ENCODE measurements around the gene ADCK2.

GRCh38 chr7:140674899-140675701 is 2.4 kb downstream of the ADCK2 start:
- TF ChIP-seq, protein P1, sequence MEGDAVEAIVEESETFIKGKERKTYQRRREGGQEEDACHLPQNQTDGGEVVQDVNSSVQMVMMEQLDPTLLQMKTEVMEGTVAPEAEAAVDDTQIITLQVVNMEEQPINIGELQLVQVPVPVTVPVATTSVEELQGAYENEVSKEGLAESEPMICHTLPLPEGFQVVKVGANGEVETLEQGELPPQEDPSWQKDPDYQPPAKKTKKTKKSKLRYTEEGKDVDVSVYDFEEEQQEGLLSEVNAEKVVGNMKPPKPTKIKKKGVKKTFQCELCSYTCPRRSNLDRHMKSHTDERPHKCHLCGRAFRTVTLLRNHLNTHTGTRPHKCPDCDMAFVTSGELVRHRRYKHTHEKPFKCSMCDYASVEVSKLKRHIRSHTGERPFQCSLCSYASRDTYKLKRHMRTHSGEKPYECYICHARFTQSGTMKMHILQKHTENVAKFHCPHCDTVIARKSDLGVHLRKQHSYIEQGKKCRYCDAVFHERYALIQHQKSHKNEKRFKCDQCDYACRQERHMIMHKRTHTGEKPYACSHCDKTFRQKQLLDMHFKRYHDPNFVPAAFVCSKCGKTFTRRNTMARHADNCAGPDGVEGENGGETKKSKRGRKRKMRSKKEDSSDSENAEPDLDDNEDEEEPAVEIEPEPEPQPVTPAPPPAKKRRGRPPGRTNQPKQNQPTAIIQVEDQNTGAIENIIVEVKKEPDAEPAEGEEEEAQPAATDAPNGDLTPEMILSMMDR (IDR thresholded peaks at IDR 0.05) = peak in 3 of 6 experiments; percentile 43 to 50 (median 48)
- no peak for TF ChIP-seq POLR2A (IDR thresholded peaks at IDR 0.05)
